ENCODE data around the gene TMEM63C.

The TMEM63C gene, protein sequence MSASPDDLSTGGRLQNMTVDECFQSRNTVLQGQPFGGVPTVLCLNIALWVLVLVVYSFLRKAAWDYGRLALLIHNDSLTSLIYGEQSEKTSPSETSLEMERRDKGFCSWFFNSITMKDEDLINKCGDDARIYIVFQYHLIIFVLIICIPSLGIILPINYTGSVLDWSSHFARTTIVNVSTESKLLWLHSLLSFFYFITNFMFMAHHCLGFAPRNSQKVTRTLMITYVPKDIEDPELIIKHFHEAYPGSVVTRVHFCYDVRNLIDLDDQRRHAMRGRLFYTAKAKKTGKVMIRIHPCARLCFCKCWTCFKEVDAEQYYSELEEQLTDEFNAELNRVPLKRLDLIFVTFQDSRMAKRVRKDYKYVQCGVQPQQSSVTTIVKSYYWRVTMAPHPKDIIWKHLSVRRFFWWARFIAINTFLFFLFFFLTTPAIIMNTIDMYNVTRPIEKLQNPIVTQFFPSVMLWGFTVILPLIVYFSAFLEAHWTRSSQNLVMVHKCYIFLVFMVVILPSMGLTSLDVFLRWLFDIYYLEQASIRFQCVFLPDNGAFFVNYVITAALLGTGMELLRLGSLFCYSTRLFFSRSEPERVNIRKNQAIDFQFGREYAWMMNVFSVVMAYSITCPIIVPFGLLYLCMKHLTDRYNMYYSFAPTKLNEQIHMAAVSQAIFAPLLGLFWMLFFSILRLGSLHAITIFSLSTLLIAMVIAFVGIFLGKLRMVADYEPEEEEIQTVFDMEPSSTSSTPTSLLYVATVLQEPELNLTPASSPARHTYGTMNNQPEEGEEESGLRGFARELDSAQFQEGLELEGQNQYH

GRCh38 chr14:77181603-77182437 lies at the start of gene TMEM63C:
Gene TMEM63C, plus strand, starts transcription at chr14:77181798. Its CDS starts 37,016 bp downstream, at chr14:77218814.
- peak in 2 of 3 experiments; percentile 27 to 32 for DNase-seq (ENCODE audit: low read depth in 3 of 3)

- DNase-seq (ENCODE audit: low read depth in 3 of 3) = no peak
These were observed 49.6 kb upstream of the TMEM63C start for GRCh38 chr14:77131871-77132486.

DNA sequence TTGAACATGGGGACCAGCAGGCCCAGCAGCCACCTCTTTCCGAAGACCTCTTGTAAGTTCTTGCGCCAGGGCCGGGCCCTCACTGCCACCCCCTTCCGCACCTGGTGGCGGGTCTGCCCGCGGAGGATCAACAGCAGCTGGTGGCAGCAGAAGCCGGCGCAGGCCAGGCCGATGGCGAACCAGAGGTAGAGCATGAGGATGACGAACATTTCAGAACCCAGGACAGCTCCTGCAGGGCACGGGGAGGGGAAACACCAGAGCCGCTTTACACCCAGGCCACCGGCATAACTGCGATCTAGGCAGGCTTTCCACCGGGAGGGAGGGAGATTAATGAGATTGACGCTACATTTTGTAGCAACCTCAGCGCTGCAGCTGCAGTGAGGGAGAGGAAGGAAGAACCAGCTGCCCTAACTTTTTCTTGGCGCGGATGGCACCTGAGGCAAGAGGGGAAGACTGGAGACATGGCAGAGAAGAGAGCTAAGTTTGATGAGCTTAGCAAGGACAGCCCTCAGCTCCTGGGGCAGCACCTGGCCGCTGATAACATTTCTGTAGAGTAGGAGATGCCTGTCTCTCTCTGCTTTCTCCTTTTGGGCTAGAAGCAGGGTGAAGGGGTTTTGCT lies 47.8 kb upstream of the TMEM63C start:
- DNase-seq (ENCODE audit: low read depth in 3 of 3) = no peak

DNA sequence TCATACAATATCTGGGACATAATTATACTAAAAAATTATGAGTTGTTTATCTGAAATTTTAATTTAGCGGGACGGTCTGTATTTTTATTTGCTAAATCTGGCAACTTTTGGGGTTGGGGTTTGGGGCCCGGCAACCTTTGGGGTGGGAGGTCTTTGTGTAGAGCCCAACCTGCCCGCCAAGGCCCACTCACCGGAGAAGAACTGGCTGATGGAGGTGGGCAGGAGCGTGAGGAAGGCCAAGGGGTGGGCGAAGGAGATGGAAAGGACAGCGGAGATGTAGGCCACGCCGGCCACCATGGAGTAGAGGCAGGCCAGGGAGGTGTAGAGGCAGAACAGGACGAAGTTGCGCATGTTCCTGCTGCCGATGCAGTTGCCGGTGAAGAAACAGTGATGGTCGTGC lies 42.6 kb upstream of the TMEM63C start:
- no peak for DNase-seq (ENCODE audit: low read depth in 3 of 3)

DNA sequence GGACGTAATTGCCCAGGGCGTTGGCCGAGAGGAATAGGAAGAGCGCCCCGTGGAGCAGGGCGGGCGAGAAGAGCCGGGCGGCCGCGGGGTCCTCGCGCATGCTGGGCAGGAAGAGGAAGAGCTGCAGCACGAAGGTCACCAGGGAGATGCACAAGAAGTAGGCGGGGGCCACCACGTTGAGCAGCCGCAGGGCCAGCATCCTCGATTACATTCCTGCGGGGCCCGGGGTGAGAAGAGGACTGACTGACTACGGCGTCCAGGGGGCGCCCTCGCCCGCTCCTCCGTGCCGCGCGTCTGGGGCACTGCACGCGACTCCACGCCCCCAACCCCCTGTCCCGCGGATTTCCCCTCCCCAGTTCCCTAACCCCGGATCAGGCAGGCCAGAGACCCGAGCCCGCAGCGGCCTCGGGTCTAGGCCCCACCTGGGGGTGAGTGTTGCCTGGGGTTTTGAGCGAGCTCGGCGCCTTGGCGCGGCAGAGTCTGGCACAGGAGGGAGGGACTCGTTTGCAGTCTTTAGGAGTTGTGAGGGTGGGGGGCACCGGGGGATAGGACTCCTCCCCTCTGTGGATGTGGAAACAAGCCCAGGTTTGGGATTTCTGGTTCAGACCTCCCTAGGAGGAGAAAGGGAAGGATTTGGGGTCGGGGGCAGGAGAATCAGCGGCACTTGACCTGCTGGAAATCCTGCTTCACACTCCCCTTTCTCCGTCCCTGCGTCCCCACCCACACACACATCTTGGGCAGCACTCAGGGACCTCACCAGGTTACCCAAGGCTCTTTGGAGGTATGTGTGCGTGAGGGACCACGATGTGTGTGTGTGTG lies 41.8 kb upstream of the TMEM63C start:
- no peak for DNase-seq (ENCODE audit: low read depth in 3 of 3)

DNA sequence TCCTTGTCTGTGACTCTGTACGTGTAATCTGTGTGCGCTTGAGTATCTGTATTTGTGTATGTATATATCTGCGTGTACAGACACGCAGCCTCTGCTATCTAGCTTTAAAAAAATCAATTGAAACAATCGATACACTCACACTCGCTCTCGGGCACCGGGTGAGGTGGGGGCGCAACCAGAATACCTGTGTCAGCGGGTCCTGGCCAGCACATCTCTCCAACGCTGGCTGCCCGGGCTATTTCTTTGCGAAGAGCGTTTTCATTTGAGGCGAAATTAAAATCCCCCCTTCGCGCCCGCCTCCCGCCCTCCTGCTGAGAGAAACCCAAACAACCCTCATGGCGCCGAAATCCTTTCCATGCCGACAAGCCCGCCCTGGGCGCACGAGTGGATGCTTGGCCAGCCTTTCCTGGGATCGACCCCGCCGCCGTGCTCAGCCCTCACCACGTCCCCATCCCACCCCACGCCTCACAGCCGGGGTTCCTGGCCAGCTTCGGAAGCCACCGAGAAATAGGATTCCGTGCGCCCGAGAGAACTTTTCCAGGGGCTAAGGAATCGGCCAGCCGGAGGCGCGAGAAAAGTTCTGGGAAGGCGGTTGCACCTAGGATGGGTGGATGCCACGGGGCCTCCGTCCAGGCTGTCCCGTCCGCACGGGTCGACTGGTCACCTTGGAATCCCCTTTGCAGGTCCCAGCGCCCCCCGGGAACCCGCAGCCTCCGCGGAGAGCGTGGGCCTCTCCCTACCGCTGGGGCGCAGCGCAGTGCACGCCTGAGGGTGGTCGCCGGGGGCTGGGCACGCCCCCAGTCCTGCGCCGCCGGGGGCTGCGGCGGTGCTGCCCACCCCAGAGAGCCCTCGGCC lies 41.0 kb upstream of the TMEM63C start:
- no peak for DNase-seq (ENCODE audit: low read depth in 3 of 3)

- no peak for DNase-seq (ENCODE audit: low read depth in 3 of 3)
These were observed 40.2 kb upstream of the TMEM63C start, which contains the start of gene ZDHHC22 for GRCh38 chr14:77141214-77142004. Gene ZDHHC22, minus strand, starts transcription at chr14:77141791. Its CDS starts 2,053 bp downstream, at chr14:77139738.

- DNase-seq (ENCODE audit: low read depth in 3 of 3) = no peak
These were observed 39.4 kb upstream of the TMEM63C start for GRCh38 chr14:77142005-77142800.

GRCh38 chr14:77143071-77143470 lies 38.5 kb upstream of the TMEM63C start:
- no peak for DNase-seq (ENCODE audit: low read depth in 3 of 3)

DNA sequence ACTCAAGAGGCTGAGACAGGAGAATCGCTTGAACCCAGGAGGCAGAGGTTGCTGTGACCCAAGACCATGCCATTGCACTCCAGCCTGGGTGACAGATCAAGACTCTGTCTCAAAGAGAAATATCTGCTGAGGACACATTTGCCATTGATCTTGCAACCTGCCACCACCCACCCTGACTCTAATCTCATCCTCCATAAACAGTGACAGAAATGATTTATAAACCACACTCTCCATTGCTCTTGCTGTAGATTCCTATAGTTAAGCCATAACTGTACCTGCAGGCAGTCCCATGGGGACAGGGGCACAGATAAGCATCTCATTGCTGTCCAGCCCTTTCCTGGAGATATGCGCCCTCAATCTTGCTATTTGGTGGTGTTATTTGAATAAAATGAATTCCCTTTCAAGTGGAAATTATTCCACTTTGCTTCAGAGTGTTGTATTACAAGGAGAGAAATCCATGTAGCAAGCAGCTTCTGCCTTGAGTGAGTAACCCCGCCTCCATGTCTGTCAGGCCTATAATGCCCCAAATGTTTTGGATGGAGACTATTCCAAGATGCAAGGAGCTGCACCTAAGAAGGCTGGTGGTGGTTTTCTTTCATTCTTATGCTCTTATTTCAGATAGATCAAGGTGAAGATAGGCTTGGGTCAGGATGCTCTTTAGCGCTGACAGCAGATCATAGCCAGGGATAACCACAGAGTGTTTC lies 37.0 kb upstream of the TMEM63C start:
- DNase-seq (ENCODE audit: low read depth in 3 of 3) = no peak

GRCh38 chr14:77145975-77146740 lies 35.4 kb upstream of the TMEM63C start:
- DNase-seq (ENCODE audit: low read depth in 3 of 3) = no peak

DNA sequence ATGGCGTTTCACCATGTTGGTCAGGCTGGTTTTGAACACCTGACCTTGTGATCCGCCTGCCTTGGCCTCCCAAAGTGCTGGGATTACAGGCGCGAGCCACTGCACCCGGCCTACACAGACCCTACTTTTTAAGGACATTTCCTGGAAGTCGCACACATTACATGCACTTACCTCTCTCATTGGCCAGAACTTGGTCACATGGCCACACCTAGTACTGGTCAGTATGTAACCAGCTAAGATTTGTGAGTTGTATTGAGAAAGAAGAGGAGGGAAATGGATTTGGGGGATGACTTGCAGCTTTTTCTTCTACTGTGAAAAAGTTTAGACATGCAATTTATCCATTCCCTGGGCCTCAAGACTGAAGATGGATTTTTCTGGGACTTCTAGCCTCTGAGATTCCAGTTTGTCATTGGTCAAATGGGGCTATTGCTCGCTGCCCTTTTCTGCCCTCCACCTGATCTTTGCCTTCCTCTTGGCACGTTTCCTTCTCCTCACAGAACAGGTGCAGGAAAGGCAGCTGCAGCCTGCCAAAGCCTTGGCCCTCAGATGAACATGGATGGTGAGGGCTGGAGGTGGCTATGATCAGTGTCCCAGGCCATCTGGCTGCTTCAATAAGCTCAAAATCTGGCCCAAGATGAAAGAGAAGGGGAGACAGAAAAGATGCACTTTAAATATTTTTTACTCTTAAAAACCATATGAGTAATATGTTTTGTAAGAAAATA lies 32.9 kb upstream of the TMEM63C start:
- no peak for DNase-seq (ENCODE audit: low read depth in 3 of 3)

DNA sequence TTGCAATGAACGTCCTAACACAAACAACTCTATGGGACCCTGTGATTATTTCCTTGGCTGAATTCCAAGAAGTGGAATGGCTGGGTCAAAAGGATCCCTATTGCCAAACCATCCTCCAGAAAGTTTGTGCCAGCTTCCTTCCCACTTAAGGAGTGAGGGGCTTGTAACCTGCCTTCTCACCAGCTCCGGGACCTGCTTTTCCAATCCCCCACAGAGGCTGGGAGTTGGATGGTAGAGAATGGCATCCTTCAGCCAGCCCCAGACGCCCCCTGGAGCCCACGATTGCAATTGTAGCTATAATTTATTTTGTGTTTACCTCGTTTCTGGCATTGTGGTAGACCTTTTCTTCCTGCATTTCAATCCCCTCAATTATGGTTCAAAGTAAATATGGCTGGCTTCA lies 30.4 kb upstream of the TMEM63C start:
- no peak for DNase-seq (ENCODE audit: low read depth in 3 of 3)

GRCh38 chr14:77151918-77152588 lies 29.5 kb upstream of the TMEM63C start:
- no peak for DNase-seq (ENCODE audit: low read depth in 3 of 3)

DNA sequence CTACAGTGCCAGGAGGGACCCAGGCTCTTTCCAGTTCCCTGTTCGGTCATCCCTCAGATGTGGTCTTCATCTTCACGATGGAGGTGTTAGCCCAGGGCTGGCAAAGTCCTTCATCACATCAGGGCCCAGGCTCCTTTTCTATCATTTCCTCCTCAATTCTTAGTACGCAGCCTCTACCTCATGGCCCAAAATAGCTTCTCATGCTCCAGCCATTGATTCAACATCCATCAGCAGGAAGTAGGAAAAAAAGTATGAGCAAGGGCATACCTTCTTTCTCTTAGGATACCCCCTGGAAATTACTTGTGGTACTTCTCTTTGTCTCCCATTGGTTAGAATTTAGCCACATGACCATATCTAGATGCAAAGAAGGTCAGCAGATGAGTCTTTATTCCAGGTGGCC lies 27.8 kb upstream of the TMEM63C start:
- no peak for DNase-seq (ENCODE audit: low read depth in 3 of 3)

All from stimulated activated CD4-positive, alpha-beta T cell treated with anti-CD3 and anti-CD28 coated beads, TNF-alpha, amount 100 ng/mL, for 4 hours (primary cell).